Activated CD8-positive, alpha-beta memory T cell treated with anti-CD3 and anti-CD28 coated beads, Interleukin-2, amount 50 U/mL, for 1 hour (primary cell): ENCODE results near the gene HGFAC.

Experiments
- DNase-seq: peaks from one replicate; pipeline ENCODE4 v3.0.0-alpha.2; 2020; ENCODE audit errors: extremely low read depth

The HGFAC gene

DNA sequence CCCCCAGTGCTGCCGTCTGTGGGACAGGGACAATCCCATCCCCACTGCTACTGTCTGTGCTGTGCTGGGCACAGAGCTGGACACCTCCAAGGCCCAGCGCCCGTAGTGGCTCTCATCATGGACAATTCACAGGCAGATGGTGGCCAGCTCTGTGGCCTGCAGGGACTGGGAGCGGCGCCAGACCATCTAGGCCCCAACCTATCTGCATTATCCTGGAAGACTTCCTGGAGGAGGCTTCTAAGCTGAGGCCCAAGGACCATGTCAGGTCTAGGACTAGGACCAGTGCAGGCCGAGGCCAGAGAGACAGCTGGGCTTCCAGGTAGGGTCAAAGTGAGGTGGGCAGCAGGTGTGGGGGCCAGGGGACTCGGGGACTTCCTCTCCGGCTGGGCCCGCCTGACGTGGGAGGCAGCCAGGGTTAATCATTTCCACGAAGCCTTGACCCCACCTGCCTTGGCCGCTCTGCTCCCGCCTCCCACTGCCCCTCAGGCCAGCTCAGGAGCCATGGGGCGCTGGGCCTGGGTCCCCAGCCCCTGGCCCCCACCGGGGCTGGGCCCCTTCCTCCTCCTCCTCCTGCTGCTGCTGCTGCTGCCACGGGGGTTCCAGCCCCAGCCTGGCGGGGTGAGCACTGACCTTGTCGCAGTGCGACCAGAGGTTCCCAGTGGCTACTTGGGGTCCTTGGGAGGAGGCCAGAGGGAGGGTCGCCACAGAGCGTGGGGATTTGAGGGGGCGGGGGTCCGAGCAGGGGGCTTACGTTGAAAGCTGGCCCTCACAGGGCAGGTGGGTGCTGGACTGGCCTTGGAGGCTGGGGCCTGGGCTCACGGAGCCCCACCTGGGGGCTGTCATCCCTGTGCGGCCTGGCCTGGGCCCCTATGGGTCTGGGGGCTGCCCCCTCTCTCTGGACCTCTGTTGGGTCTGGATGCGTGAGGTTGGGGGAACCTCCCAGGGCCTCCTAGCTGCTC lies at the start of gene HGFAC:
TSS of gene HGFAC (plus strand) at position 468 of the 959 bp plus-strand sequence. CDS start at position 502, 34 bp downstream.
- no peak for DNase-seq

DNA sequence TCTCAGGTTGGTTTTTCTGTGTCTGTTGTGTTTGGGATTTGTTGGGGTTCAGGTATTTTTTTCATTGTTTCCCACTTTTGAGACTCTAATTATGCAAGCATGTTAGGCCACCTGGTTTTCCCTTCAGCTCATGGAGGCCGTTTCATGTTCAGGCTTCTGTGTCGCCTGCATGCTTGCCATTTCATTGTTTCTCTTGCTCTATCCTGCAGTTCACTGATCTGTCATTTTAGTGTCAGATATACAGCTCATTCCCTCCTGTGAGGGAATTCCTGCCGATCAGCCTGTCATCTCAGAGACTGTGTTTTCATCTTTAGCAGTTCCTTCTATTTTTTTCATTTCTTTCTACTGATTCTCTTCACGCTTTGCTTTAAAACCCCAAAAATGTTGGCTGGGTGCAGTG lies 49.4 kb upstream of the HGFAC start:
- no peak for DNase-seq

DNA sequence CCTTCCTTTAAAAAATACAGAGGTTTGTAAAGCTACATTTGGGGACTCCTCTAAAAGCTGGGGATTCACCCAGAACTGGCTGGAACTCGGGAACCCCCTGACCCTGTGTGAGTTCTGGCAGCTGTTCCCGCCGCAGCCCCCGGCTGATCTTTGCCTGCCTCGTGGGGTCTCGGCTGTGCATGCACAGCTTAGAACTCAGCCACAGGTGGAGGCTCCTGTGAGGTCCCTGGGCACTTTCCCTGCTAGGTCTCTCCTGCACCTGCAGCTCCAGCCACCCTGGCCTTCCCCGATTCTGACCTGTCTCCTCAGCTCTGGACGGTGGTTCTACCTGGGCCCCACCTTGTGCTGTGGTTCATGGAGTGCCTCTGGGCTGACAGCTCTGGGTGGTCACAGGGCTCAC lies 48.6 kb upstream of the HGFAC start:
- DNase-seq: no peak

DNA sequence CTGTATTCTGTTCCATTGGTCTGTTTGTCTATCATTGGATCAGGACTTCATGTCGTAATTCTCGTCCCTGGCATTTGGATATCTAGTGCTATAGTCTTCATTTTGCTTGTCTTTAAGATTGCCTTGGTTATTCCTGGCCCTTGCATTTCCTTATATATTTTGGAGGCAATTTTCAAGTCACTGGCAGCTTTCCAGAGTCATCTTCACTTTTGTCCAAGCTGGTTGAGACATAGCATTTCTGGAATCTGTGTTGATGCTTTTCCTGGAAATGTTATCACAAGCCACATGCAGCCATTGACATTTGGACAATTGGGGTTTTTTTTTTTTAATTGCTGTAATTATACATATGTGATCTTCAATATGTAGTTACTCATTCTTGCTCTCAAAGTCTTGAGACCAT lies 45.2 kb upstream of the HGFAC start:
- no peak for DNase-seq

DNA sequence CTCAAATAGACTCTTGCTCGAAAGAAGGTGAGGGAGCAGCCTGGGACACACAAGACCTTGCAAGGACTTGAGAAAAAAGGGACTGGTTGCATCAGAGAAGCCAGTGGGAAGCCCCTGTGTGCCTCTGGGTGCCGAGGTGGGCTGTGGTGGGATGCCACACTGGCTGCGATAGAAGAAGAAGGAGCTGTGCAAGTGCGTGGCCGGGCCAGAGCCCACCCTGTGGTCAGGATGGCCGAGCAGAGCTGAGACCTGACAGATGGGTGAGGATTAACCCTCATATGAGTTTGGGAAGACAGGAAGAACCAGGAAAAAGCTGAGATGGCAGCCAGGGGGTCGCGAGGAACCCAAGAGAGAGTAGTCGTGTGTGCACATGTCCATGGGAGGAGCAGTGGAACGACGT lies 44.6 kb upstream of the HGFAC start:
- DNase-seq: no peak

DNA sequence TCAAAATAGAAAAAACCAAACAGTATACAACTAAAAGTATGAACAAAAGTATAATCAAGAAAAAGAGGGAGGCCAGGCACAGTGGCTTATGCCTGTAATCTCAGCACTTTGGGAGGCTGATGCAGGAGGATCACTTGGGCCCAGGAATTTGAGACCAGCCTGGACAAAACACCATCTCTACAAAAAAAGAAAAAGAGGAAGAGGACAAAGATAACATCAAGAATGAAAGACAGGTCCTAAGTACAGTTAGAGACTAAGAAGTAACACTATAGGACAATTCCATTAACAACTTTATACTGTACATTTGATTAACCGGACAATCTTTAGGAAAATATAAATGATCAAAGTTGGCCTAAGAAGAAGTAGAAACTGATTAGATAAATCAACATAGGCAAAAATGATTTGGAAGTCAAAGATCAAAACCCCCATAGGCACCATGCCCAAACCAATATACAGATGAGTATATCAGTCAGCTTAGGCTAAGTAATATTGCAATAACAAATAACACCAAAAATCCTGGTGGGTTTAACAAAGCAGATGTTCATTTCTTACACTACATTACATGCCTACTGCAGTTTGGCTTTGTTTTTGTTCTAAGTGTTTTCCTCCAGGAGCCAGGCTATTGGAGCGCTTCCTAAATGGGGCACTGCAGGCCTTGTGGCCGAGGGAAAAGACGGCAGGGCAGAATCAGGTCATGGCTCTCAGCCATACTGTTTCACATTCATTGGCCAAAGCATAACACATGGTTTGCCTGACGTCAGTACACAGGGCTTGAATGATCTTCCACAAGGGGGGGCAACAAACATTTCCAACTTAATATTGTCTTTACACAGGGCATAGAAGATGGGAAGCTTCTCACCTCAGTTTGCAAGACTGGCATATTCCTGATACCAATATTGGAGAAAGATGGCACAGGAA lies 42.2 kb upstream of the HGFAC start:
- no peak for DNase-seq

DNA sequence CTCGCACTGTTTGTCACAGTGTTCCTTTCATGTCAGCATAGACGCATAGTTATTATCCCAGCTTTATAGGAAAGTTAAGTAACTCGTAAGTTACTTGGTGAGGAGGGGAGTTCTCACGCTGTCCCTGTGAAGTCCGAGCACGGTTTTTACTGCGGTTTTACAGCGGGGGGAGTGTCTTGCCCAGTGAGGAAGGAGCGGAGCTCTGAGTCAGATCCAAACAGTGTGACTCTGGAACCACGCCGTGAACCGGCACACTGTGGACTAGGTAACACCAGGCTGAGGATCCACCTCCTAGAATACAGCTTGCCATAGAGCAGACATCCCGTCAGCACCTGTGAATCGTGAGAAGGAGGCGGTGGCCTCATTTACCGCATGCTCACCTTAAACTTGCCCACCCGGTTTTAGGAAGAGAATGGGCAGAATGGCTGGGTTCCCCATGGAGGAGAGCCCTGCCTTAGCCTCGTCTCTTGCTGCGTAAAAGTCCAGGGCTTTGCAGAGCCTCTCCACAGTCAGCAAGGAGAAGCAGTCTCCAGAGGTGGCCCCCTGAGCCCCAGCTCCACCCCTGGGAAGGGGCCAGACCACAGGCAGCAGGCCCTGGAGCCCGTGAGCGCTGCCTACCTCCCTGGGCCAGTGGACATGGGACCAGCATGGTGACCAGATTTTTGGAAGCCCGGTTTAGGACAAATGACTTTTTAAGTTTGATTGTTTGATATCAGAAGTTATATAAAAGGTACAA lies 40.2 kb upstream of the HGFAC start:
- DNase-seq: no peak

DNA sequence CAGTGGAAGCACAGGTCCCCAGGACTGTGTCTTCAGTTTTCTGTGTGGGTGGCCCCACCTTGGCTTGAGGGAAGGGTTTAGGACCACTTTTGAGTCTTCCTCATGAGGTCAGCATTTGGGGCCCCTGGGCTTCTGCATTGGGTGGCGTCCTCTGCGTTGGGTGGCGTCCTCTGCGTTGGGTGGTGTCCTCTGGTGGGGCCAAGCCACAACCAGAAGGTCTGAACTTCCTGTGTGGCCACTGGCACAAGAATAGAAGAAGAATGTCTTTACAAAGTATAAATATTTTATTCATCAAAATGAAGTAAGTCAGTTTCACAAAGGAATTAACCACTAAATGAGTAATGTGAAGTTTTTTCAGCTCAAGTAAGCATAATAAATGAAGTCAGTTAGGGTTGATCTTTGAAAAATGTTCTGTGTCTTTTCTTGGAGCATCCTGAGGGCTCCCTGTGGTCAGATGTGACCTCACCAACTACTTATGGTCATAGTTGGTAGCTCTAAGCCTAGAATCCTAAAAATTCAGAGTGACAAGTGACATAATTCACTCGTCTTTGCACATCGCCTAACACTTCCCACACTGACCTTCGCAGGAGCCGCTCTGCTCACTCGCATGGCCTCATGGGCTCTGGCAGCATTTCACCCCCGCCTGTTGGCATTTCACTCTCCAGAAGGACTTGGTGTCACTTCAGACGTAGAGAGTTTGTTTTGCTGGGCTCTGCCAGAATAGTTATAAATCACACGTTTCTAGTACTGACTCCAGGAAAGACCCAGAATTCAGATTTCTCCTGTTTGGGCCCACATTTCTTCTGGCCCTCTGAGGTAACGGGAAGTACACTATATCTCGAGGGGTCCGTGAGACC lies 39.0 kb upstream of the HGFAC start:
- no peak for DNase-seq

DNA sequence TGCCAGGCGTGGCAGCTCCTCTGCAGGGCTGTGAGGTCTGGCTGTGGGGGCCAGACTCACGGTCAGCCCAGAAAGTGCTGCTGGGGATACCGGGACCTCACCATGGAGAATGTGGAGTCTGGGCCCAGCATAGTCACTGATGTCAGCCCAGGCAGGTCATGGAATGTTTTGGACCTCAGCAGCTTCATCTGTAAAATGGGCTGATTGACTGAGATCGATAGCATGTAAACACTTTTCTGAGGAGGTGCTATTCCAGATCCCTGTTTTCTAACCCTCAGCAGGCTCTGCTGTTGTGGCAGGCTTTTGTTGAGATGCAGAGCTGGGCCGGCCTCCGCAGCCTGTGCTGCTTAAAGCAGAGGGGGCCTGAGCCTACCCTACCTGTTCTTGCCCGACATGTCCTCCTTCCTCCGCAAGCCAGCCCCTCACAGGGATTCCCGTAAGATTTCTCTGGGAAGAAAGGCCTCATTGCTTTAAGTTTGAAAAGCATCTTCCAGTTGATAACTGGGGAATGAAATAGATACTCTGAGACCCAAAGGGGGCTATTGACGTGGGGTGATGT lies 38.3 kb upstream of the HGFAC start:
- no peak for DNase-seq

DNA sequence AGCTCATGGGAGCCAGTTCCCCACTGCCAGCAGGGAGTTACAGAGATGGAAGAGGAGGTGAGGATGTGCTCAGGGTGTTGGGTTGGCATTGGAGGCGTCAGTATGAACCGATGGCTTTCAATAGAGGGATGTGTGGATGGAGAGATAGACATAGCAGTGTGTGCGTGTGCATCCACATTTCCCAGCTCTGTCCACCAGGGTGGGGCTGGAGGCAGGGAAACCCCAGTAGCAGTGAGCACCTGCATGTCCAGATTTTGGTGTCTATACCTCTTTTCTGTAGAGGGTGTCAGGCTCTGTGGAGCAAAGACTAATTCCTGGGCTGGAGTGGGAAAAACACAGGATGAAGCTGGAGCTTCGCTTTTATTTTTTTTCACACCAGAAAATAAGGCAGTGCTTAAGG lies 37.2 kb upstream of the HGFAC start:
- no peak for DNase-seq

DNA sequence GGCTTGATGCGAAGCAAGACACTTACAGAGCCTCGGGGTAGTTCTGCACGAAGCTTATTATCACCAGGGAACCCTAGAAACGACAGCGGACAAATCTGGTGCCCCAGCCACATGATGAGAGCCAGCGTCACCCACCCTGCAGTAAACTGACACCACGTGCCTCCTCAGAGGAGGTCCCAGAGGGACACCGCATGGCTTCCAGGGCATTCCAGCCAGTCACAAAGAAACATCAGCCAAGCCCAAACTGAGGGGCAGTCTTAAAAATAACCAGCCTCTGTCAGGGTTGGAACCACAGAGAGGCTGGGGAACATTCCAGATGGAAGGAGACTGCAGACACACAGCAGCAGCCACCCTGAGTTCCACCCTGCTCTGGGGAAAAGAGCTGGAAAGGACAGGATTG lies 36.6 kb upstream of the HGFAC start:
- no peak for DNase-seq

DNA sequence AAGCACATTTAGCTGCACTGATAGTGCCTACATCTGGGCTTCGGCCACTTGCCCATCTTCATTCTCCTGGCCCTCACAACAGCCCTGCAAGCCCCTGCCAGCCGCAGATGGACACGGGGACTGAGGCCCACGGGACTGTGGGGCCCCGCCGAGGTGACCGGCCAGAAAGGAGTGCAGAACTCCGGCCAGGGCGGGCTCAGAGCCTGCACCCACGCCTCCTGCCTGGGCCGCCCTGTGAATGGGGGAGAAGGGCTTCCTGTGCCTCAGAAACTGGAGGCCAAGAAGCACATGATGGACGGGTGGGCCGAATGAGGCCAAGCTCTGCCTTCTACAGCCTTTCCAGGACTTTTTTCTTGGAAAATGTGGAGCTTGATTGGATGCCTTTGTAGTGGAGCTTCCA lies 35.7 kb upstream of the HGFAC start:
- no peak for DNase-seq

DNA sequence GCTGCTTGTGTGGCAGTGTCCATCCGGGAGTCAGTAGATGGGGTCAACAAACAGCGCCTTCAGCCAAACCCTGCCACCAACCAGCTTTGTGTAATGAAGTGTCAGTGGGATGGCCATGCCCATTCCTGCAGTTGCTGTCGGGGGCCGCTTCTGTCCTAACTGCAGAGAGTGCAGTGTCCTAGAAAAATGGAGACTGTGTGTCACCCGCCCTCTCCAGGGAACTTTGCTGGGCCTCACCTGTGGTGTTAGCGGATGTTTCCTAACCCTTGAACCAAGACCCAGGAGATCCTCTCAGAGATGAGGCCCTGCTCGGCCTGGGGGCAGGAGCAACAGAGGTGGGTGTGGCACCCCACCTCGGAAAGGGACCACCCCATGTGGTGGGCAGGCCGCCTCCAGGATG lies 35.3 kb upstream of the HGFAC start:
- no peak for DNase-seq

DNA sequence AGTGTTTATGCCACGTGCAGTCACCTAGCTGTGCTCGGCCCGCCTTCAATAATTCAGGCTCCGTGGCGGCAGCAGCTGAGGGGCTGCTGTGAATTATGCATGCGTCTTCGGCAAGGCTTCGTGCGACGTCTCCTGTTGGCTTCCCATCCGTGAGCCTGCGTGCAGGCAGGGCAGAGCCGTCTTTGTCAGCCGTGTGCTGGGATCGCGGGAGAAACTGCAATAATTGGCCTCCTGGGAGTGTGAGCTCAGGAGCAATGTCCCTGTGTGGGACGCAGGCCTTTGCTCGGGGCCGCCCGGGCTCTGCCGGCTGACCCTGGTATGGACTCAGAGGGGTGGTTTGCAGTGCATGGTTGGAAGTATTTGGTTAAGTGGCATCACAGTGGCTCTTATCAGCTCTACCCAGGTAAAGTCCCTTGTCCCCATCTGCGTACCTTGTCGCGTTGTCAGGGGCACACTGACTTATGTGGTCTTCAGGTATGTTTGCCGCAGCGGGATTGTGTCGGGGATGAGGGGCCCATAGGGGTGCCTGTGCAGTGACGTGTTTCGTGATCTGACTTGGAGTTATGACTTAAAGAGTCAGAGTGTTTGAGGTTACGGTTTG lies 34.5 kb upstream of the HGFAC start:
- DNase-seq: no peak

DNA sequence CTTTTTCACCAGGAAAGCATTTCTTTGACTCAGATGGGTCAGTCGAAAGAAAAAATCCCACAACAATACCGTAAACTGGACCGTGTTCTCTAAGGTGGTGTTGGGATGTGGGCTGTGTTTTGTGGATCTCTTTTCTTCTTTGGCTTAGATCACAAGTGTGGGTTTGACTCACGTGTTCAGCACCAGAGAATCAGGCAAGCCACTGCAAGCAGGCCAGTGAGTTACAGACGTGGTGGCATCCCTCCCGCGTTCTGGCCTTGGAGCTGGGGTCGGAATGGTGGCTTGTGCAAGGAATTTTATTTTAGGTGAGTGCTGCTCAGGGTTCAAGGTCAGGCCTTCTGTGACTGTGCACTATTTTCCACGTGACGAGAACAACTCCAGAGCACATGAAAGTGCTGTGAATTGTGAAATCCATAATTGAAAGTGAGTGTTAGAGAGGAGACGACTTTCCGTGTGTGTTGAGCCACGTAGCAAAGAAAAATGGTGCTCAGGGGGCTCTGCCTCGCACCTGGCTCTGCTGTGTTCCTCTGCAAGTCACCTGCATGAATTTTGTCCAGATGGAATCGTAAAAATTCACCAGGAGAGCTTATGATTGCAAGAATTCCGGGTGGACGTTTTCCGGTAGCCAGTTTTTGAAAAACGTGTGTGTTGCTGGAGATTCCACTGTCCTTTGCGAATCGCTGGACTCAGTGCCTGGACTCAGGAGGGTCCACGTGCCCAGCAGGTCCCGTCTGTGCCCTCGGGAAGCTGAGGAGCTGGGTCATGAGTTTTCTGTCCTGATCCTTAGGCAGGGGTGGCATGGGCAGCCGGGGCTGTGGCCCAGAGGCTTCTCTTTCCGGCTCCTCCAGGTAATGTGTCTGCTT lies 33.6 kb upstream of the HGFAC start:
- DNase-seq: no peak

DNA sequence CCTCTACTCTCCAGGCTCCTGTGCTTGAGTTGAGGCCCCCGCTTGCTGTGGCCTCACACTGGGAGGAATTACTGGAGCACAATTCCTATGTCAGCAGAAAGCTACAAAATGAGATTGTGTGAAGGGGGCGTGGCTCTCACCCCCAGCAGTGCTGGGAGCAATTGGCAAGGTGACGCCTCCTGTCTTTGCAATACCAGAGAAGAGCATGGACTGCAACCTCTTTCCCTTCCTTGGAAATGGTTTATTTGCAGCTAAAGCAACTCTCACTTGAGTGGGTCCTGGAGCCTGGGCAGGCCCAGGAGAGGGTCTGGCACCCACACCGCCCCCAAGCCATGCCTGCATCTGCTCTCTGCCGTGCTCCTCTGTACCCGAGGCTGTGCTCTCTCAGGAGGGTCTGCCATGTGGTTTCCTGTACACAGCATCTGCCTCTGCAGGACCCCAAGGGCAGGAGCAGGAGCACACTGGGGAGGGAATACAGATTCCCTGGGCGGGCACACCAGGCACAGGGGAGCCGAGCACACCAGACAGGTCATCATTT lies 32.9 kb upstream of the HGFAC start:
- DNase-seq: no peak

DNA sequence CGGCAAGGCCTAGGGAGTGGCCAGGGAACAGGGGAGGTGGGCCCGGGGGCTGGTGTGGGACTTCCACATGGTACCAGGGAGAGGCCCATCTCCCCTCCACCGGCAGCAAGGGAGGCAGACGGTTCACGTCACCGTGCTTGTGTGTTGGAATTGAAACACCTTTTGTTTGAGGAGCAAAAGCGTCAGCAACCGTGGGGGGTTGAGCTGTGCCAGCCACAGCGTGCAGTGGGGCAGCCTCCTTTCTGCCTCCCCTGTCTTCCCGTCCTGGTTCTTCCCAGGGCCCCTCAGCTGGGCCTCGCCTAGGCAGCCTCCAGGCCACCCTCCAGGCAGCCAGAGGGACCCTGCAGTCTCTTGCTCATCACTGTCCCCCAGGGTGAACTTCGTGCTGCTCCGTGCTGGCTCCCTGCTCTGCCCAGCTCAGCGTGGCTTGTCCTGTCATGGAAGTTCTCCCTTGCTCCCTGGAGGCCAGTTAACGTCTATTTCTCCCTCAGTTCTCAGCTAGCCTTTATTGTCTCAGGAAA lies 32.1 kb upstream of the HGFAC start:
- DNase-seq: no peak

DNA sequence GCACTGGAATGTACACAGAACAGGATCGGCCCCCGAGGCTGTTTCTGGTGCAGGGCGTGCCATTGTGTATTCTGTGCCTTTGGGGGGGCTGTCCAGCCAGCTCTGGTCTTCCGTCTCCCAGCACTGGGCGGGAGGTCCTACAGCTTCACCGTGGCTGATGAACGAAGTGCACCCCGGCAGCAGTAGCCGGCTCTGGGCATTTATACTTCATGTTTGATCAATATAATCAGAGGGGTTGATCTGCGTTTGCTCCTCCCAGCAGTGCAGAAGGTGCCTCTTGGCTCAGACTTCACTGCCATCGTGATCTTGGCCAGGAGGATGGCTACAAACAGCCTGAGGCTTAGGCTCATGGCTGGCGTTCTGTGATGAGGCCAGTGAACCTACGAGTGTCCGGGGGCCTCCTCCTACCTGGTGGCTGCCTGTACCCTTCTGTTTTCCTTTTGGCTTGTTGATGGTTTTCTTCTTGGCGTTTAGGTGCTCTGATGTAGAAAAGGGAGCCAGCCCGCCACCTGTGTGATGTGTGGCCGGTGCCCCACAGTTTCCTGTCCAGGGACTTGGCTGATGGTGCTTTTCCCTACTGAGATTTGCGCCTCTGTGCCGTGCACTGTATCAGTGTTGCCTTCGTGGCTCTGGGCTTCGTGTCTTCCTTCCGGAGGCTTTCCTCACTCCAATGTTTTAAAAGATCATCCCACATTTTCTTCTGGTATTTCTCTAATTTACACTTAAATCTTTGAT lies 31.2 kb upstream of the HGFAC start:
- DNase-seq: no peak
